GM18868 (cell line): Measurements from ENCODE around the gene NPTN.

ENCODE experiments used
- ATAC-seq: cut with Tn5 transposase; IDR thresholded peaks from one replicate; pipeline ENCODE4 v1.9.1; 2021; ENCODE audit warnings: mild to moderate bottlenecking, moderate library complexity; ENCODE audit not compliant: unreplicated experiment

The NPTN gene

GRCh38 chr15:73632670-73633058, 525 bp downstream of the NPTN start:
- ATAC-seq, result no peak

- ATAC-seq, result no peak
Measured at GRCh38 chr15:73631915-73632669, 1.1 kb downstream of the NPTN start.

GRCh38 chr15:73630921-73631362, 2.2 kb downstream of the NPTN start:
- ATAC-seq, result no peak

- no peak for ATAC-seq
Measured at GRCh38 chr15:73629798-73630429, 3.3 kb downstream of the NPTN start.

GRCh38 chr15:73628976-73629797, 4.0 kb downstream of the NPTN start:
- no peak for ATAC-seq

GRCh38 chr15:73628102-73628501, 5.1 kb downstream of the NPTN start:
- no peak for ATAC-seq

- ATAC-seq, result no peak
Measured at GRCh38 chr15:73626072-73626471, 7.1 kb downstream of the NPTN start.

GRCh38 chr15:73624530-73624929, 8.7 kb downstream of the NPTN start:
- ATAC-seq, result no peak

GRCh38 chr15:73621286-73621826, 11.8 kb downstream of the NPTN start:
- no peak for ATAC-seq

GRCh38 chr15:73620078-73620477, 13.1 kb downstream of the NPTN start:
- ATAC-seq, result no peak

GRCh38 chr15:73617913-73618312, 15.3 kb downstream of the NPTN start:
- ATAC-seq, result no peak

- no peak for ATAC-seq
Measured at GRCh38 chr15:73617301-73617831, 15.8 kb downstream of the NPTN start.

- no peak for ATAC-seq
Measured at GRCh38 chr15:73608941-73609340, 24.2 kb downstream of the NPTN start.

- ATAC-seq, result no peak
Measured at GRCh38 chr15:73608475-73608874, 24.7 kb downstream of the NPTN start.

GRCh38 chr15:73607843-73608242, 25.3 kb downstream of the NPTN start:
- peak; percentile 18 for ATAC-seq

- peak; percentile 50 for ATAC-seq
Measured at GRCh38 chr15:73607405-73607804, 25.8 kb downstream of the NPTN start.

- no peak for ATAC-seq
Measured at GRCh38 chr15:73605759-73606436, 27.3 kb downstream of the NPTN start.

GRCh38 chr15:73604477-73604876, 28.7 kb downstream of the NPTN start:
- no peak for ATAC-seq

GRCh38 chr15:73602992-73603391, 30.2 kb downstream of the NPTN start:
- no peak for ATAC-seq

- ATAC-seq, result no peak
Measured at GRCh38 chr15:73602446-73602843, 30.7 kb downstream of the NPTN start.
